ENCODE measurements around the gene SPTSSB. TPM values are rescaled to one million over a fixed set of nuclear protein-coding genes. Genes with fewer than 3 reads are reported as not detected.

The SPTSSB gene
- total RNA-seq, 1 experiment from 2014 or later, result not detected

DNA sequence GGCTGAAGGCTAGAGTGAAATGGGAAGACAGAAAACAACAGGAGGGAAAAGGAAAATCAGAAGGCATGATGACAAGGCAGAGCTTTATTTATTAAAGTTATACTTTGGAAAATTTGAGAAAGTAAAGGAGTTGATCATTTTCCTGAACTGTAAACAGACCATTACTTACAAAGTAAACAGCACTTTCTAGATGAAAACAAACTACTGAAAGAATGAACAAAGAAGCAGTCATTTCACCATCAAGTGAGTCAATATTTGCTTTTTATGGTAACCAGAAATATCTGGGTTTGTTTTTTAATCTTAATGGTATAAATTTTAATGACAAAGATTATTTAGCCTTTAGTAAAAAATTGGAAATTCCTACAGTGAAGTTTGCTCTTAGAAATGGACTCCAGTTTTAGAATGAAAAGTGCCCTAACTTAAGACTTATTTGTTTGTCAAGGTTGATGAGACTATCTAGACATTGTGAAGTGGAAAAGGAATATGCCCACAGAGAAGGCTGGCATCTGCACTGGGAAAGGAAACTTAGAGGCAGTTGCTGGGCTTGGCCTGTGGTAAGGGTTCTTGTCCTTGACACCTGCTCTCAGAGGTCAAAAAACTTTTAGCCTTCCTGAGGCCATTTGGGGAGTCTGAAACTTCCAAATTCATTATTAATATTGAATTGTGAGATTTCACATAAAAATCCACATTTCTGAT lies 47.2 kb downstream of the SPTSSB start:
- H3K9me3 Mint-ChIP-seq (ENCODE audit: unreplicated experiment), result no peaks in the 10 kb centered on the region
- BruUV-seq (replicated peaks), result no TSS peak
- ChIA-PET POLR2A (interaction anchor here (0.6 kb wide), 1 partner anchor 81 kb away, joined by 3 read pairs; no protein-coding TSS in a partner anchor), CTCF (no interaction called here)
- H3K27ac Mint-ChIP-seq (ENCODE audit: low read depth, unreplicated experiment), result no peak overlapping the region
- no peaks in the 10 kb centered on the region for H3K36me3 Mint-ChIP-seq (ENCODE audit: insufficient read depth, unreplicated experiment)
- intact Hi-C loops (cut with micrococcal nuclease), result no loop called here
- no peak overlapping the region for H3K4me3 Mint-ChIP-seq (ENCODE audit: unreplicated experiment)
- TF ChIP-seq CTCF (IDR thresholded peaks at IDR 0.05; ENCODE audit: unreplicated experiment), result no peak
- H3K27me3 Mint-ChIP-seq (ENCODE audit: insufficient read depth, unreplicated experiment), result no peaks in the 10 kb centered on the region
- DNase-seq (ENCODE audit: unreplicated experiment), result no peak
- H3K4me1 Mint-ChIP-seq (ENCODE audit: insufficient read depth, unreplicated experiment), result no peaks in the 10 kb centered on the region

GRCh38 chr3:161322781-161323568 lies 48.3 kb downstream of the SPTSSB start:
- H3K4me3 Mint-ChIP-seq (ENCODE audit: unreplicated experiment), result no peak overlapping the region
- intact Hi-C loops (cut with micrococcal nuclease), result no loop called here
- no peak overlapping the region for H3K27ac Mint-ChIP-seq (ENCODE audit: low read depth, unreplicated experiment)
- ChIA-PET CTCF (interaction anchor here (1.2 to 1.9 kb wide), 2 partner anchors 16 to 87 kb away, joined by 3 to 5 read pairs; no protein-coding TSS in a partner anchor), POLR2A (no interaction called here)
- no TSS peak for BruUV-seq (replicated peaks)
- H3K36me3 Mint-ChIP-seq (ENCODE audit: insufficient read depth, unreplicated experiment), result no peaks in the 10 kb centered on the region
- H3K4me1 Mint-ChIP-seq (ENCODE audit: insufficient read depth, unreplicated experiment), result no peaks in the 10 kb centered on the region
- DNase-seq (ENCODE audit: unreplicated experiment), result no peak
- no peak for TF ChIP-seq CTCF (IDR thresholded peaks at IDR 0.05; ENCODE audit: unreplicated experiment)
- H3K9me3 Mint-ChIP-seq (ENCODE audit: unreplicated experiment), result no peaks in the 10 kb centered on the region
- H3K27me3 Mint-ChIP-seq (ENCODE audit: insufficient read depth, unreplicated experiment), result no peaks in the 10 kb centered on the region

- Mint-ChIP-seq H3K9me3 (ENCODE audit: unreplicated experiment) (no peaks in the 10 kb centered on the region), H3K36me3 (ENCODE audit: insufficient read depth, unreplicated experiment) (no peaks in the 10 kb centered on the region), H3K4me3 (ENCODE audit: unreplicated experiment) (no peak overlapping the region), H3K4me1 (ENCODE audit: insufficient read depth, unreplicated experiment) (no peaks in the 10 kb centered on the region), H3K27me3 (ENCODE audit: insufficient read depth, unreplicated experiment) (no peaks in the 10 kb centered on the region), H3K27ac (ENCODE audit: low read depth, unreplicated experiment) (no peak overlapping the region)
- TF ChIP-seq CTCF (IDR thresholded peaks at IDR 0.05; ENCODE audit: unreplicated experiment), result no peak
- ChIA-PET CTCF (interaction anchor here (1.9 kb wide), 1 partner anchor 89 kb away, joined by 5 read pairs; no protein-coding TSS in a partner anchor), POLR2A (interaction anchor here (0.5 kb wide), 1 partner anchor 752 kb away, joined by 3 read pairs; no protein-coding TSS in a partner anchor)
- DNase-seq (ENCODE audit: unreplicated experiment), result no peak
- intact Hi-C loops (cut with micrococcal nuclease), result no loop called here
- no TSS peak for BruUV-seq (replicated peaks)
These were observed 50.5 kb downstream of the SPTSSB start for GRCh38 chr3:161320837-161321236.

- no peak overlapping the region for H3K27ac Mint-ChIP-seq (ENCODE audit: low read depth, unreplicated experiment)
- TF ChIP-seq CTCF (IDR thresholded peaks at IDR 0.05; ENCODE audit: unreplicated experiment), result no peak
- ChIA-PET POLR2A (no interaction called here), CTCF (no interaction called here)
- H3K9me3 Mint-ChIP-seq (ENCODE audit: unreplicated experiment), result no peaks in the 10 kb centered on the region
- no peak overlapping the region for H3K4me3 Mint-ChIP-seq (ENCODE audit: unreplicated experiment)
- H3K4me1 Mint-ChIP-seq (ENCODE audit: insufficient read depth, unreplicated experiment), result no peaks in the 10 kb centered on the region
- BruUV-seq (replicated peaks), result no TSS peak
- no peaks in the 10 kb centered on the region for H3K36me3 Mint-ChIP-seq (ENCODE audit: insufficient read depth, unreplicated experiment)
- DNase-seq (ENCODE audit: unreplicated experiment), result no peak
- H3K27me3 Mint-ChIP-seq (ENCODE audit: insufficient read depth, unreplicated experiment), result no peaks in the 10 kb centered on the region
- intact Hi-C loops (cut with micrococcal nuclease), result no loop called here
These were observed 51.5 kb downstream of the SPTSSB start for GRCh38 chr3:161319867-161320266.
